Measurements from ENCODE around the gene RBM39. TPM values are rescaled to one million over a fixed set of nuclear protein-coding genes. Genes with fewer than 3 reads are reported as not detected.

RBM39 gene
- total and polyA plus RNA-seq, 12 donors: 98.8 to 412 (median 124) TPM

- H3K4me3 ChIP-seq: no peak overlapping the region
Measured at GRCh38 chr20:35721621-35722020, 20.4 kb downstream of the RBM39 start.

GRCh38 chr20:35721219-35721618, 20.8 kb downstream of the RBM39 start:
- DNase-seq (no peak), ATAC-seq (no peak)
- no peak overlapping the region for H3K27ac ChIP-seq
- H3K27me3 ChIP-seq: no peaks in the 10 kb centered on the region
- peaks cover 11 to 100% (median 98%) of the 10 kb centered on the region in 9 donors for H3K36me3 ChIP-seq
- intact Hi-C loops (cut with DNase I): loop anchor here in 1 of 10 donors (10.0 kb wide), 1 partner anchor 234 kb away; the partner anchor contains the start of gene SCAND1
- H3K4me3 ChIP-seq: no peak overlapping the region
- peaks cover 3 to 61% (median 27%) of the 10 kb centered on the region in 9 donors for H3K4me1 ChIP-seq
- no peaks in the 10 kb centered on the region for H3K9me3 ChIP-seq
- 95 to 96% methylated on average over 3 of the region's 3 CpGs for WGBS, 2 donors
- TF ChIP-seq CTCF (IDR thresholded peaks at IDR 0.05): no peak

More at GRCh38 chr20:35721621-35722020, 20.4 kb downstream of the RBM39 start:
- whole genome bisulfite sequencing, 2 donors: 51 to 61% methylated on average over 3 of the region's 3 CpGs
- Histone ChIP-seq H3K9me3 (no peaks in the 10 kb centered on the region), H3K27ac (peak overlapping the region in 1 of 10 donors; percentile 9), H3K27me3 (no peaks in the 10 kb centered on the region), H3K36me3 (peaks cover 11 to 100% (median 98%) of the 10 kb centered on the region in 9 donors), H3K4me1 (peaks cover 3 to 61% (median 27%) of the 10 kb centered on the region in 9 donors)
- ATAC-seq (no peak), DNase-seq (no peak)
- intact Hi-C loops (cut with DNase I): loop anchor here in 1 of 10 donors (10.0 kb wide), 1 partner anchor 233 kb away; the partner anchor contains the start of gene SCAND1
- TF ChIP-seq CTCF (IDR thresholded peaks at IDR 0.05): no peak

- ATAC-seq: no peak
- peaks cover 17 to 100% (median 98%) of the 10 kb centered on the region in 9 donors for H3K36me3 ChIP-seq
- intact Hi-C loops (cut with DNase I): loop anchor here in 1 of 10 donors (10.0 kb wide), 1 partner anchor 234 kb away; the partner anchor contains the start of gene SCAND1
- DNase-seq: no peak
- H3K4me1 ChIP-seq: peaks cover 3 to 67% (median 27%) of the 10 kb centered on the region in 9 donors
- WGBS, 2 donors: 90% methylated on average over 13 of the region's 13 CpGs
- H3K27me3 ChIP-seq: no peaks in the 10 kb centered on the region
- peak overlapping the region in 1 of 10 donors; percentile 15 for H3K27ac ChIP-seq
- TF ChIP-seq CTCF (IDR thresholded peaks at IDR 0.05): no peak
- no peaks in the 10 kb centered on the region for H3K9me3 ChIP-seq
- no peak overlapping the region for H3K4me3 ChIP-seq
Measured at GRCh38 chr20:35720165-35721123, 21.6 kb downstream of the RBM39 start.

GRCh38 chr20:35719717-35720116, 22.3 kb downstream of the RBM39 start:
- WGBS, 2 donors: 50 to 64% methylated on average over 8 of the region's 8 CpGs
- Histone ChIP-seq H3K4me1 (peaks cover 3 to 74% (median 27%) of the 10 kb centered on the region in 9 donors), H3K27me3 (no peaks in the 10 kb centered on the region), H3K36me3 (peaks cover 20 to 100% (median 98%) of the 10 kb centered on the region in 9 donors), H3K4me3 (no peak overlapping the region), H3K27ac (peak overlapping the region in 1 of 10 donors; percentile 15), H3K9me3 (no peaks in the 10 kb centered on the region)
- TF ChIP-seq CTCF (IDR thresholded peaks at IDR 0.05): no peak
- intact Hi-C loops (cut with DNase I): loop anchor here in 3 of 10 donors (10.0 kb wide), 2 partner anchors 165 to 235 kb away; partner anchors contain the start of gene SCAND1 (in 1 of the 3)
- no peak for ATAC-seq
- no peak for DNase-seq
